Stimulated activated CD8-positive, alpha-beta memory T cell treated with anti-CD3 and anti-CD28 coated beads, Interleukin-4, amount 100 ng/mL, for 48 hours (primary cell): ENCODE measurements around the gene B4GALNT1.

Experiments used
- DNase-seq: peaks from one replicate; pipeline ENCODE4 v3.0.0-alpha.2; 2020

The B4GALNT1 gene

GRCh38 chr12:57583008-57583831 is 49.8 kb downstream of the B4GALNT1 start:
- peak; percentile 74 for DNase-seq

DNA sequence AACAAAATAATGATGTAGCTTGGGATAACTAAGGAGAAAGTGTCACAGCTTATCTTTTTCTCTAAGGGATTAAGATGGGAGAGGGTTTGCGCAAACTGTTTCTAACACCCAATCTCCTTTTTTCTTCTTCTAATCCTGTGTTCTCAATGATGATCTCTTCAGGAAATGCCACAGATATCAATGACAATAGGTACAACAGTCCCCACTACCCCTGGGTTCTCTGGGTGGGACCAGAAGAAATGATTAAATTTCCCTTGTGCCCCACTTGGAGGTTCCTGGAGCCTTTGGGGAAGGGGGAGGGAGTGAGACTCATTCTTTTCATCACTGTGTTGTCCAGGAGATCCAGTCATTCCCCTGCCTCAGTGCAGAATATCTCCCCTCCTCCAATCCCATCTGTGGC is 50.6 kb downstream of the B4GALNT1 start:
- no peak for DNase-seq

DNA sequence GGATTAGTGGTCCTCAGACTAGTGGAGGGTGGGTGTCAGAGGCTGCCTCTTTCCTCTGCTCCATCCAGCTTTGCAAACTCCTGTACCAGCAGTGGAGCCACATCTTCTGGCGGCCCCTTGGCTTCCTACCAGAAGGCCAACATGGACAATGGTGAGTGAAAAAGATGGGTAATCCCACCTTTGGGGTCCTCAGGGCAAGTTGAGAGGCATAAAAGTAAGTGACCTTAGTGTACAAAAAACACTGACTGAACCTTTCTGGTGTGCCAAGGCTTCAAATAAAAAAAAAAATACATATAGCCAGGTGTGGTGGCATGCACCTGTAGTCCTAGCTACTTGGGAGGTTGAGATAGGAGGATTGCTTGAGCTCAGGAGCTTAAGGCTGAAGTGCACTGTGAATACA is 51.2 kb downstream of the B4GALNT1 start:
- DNase-seq, result no peak

DNA sequence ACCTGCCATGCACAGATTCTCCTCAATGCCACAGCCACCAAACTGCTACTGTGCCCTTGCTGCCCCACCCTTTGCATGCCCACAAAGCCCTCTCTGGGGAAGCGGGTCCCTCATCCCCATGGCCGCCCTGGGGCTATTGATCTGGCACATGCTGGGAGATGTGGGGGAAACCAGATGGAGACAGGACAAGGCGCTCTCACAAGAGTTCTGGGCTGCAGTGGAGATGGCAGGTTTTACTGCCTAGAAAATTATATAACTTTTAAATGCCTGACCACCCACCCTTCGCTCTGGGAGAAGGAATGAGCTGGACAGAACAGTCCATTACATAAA is 52.6 kb downstream of the B4GALNT1 start:
- DNase-seq, result no peak

GRCh38 chr12:57579677-57580465 is 53.1 kb downstream of the B4GALNT1 start:
- no peak for DNase-seq

DNA sequence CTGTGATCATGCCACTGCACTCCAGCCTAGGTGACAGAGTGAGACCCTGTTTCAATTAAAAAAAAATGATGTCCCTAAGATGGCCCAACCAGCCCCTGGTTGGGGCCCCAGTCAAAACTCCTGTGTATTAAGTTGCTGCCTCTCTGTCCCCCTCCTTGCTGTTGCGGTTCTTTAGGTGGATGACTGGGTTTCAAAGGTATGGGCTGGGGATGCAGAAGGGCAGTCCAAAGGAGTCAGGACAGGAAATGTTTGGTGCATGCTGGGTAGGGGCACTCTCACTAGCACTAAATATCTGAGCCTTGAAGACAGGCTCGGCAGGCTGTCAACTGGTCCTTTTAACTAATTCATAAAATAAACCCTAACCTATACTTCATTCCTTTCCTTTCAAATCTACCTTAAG is 54.0 kb downstream of the B4GALNT1 start:
- no peak for DNase-seq

GRCh38 chr12:57577981-57578758 is 54.8 kb downstream of the B4GALNT1 start:
- DNase-seq, result no peak

GRCh38 chr12:57576613-57577160 is 56.3 kb downstream of the B4GALNT1 start:
- no peak for DNase-seq
